GM19043 (cell line): Measurements from ENCODE around the gene TMEM108.
A peak's percentile ranks its signal among the peaks of the same experiment; 100 is the strongest.

Source experiments
- ATAC-seq: cut with Tn5 transposase; IDR thresholded peaks from one replicate; pipeline ENCODE4 v1.9.1; 2021; ENCODE audit warnings: low read depth; ENCODE audit not compliant: unreplicated experiment

TMEM108 gene

GRCh38 chr3:133404920-133405319 lies 366.7 kb downstream of the TMEM108 start:
- ATAC-seq = no peak

GRCh38 chr3:133408366-133408765 lies 370.2 kb downstream of the TMEM108 start:
- ATAC-seq = no peak

GRCh38 chr3:133408961-133409360 lies 370.8 kb downstream of the TMEM108 start:
- no peak for ATAC-seq

- no peak for ATAC-seq
These were observed 372.2 kb downstream of the TMEM108 start for GRCh38 chr3:133410191-133410892.

GRCh38 chr3:133412183-133413132 lies 374.3 kb downstream of the TMEM108 start:
- ATAC-seq = no peak

- no peak for ATAC-seq
These were observed 375.2 kb downstream of the TMEM108 start for GRCh38 chr3:133413161-133414020.

GRCh38 chr3:133414021-133414392 lies 375.8 kb downstream of the TMEM108 start:
- ATAC-seq = no peak

- ATAC-seq = no peak
These were observed 380.2 kb downstream of the TMEM108 start for GRCh38 chr3:133418361-133418760.

- no peak for ATAC-seq
These were observed 381.1 kb downstream of the TMEM108 start for GRCh38 chr3:133419151-133419909.

- ATAC-seq = no peak
These were observed 387.0 kb downstream of the TMEM108 start for GRCh38 chr3:133424937-133425869.

GRCh38 chr3:133425898-133426297 lies 387.7 kb downstream of the TMEM108 start:
- ATAC-seq = no peak

- no peak for ATAC-seq
These were observed 388.5 kb downstream of the TMEM108 start for GRCh38 chr3:133426721-133427120.

GRCh38 chr3:133428552-133428951 lies 390.4 kb downstream of the TMEM108 start:
- no peak for ATAC-seq

- no peak for ATAC-seq
These were observed 390.9 kb downstream of the TMEM108 start for GRCh38 chr3:133429063-133429462.

GRCh38 chr3:133439563-133439962 lies 401.4 kb downstream of the TMEM108 start:
- ATAC-seq = no peak

GRCh38 chr3:133440652-133441051 lies 402.5 kb downstream of the TMEM108 start:
- no peak for ATAC-seq

GRCh38 chr3:133441867-133442270 lies 403.7 kb downstream of the TMEM108 start:
- ATAC-seq = peak; percentile 73

GRCh38 chr3:133442518-133442917 lies 404.3 kb downstream of the TMEM108 start:
- no peak for ATAC-seq
